Measurements from ENCODE around the gene ARHGAP36.

The ARHGAP36 gene, protein sequence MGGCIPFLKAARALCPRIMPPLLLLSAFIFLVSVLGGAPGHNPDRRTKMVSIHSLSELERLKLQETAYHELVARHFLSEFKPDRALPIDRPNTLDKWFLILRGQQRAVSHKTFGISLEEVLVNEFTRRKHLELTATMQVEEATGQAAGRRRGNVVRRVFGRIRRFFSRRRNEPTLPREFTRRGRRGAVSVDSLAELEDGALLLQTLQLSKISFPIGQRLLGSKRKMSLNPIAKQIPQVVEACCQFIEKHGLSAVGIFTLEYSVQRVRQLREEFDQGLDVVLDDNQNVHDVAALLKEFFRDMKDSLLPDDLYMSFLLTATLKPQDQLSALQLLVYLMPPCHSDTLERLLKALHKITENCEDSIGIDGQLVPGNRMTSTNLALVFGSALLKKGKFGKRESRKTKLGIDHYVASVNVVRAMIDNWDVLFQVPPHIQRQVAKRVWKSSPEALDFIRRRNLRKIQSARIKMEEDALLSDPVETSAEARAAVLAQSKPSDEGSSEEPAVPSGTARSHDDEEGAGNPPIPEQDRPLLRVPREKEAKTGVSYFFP

DNA sequence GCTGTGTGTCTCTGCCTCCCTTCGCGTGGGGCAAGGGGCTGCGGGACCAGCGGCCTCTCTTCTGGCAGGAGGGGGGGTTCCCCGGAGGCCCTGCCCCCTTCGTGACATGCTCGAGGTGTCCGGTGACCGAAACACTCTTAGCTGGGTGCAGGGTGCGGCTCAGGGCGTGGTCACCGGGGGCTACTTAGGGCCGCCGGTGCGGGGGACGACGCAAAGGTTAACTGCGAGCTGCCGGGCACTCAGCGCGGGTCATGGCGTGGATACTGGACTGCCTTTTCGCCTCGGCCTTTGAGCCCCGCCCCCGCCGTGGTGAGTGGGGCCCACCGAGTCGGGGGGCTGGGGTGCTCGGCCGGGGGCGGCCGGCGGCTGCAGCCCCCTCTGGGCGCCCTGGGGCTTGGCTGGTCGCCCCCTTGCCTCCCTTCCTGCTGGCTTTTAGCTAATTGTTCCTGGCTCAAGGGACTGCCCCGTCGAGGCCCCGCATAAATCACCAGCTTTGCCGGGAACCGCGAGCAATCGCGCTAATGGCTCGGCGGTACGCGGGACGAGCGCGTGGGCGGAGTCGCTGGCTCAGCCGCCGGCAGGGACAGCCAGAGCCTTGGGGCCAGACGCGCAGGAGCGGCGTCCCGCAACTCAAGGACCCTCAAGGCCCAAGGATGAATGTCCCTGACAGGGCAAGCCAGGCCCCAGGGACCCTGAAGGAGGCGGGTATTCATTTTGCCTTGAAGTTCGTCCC is at the start of gene ARHGAP36:
Gene ARHGAP36, plus strand, starts transcription at position 211 of the 733 bp plus-strand sequence. CDS start 23,320 bp downstream, outside the sequence.
- DNase-seq = no peak

DNA sequence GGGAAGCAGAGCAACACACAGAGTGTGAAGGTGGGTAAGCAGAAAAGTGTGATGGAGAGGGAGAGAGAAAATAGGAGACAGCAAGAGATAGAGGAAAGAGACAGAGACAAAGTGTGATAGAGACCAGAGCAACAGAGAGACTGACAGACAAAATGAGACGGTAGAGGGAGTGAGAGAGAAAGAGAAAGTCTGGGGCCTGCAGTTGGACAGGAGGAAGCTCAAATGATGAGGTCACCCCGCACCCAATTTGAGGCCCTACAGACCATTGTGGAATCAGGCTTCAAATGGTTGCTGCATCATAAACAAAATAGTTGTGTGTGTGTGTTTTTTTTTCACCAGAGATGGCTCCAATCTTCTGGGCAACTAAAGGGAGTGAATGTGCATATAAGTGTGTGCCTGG is 48.0 kb upstream of the ARHGAP36 start:
- no peak for DNase-seq

DNA sequence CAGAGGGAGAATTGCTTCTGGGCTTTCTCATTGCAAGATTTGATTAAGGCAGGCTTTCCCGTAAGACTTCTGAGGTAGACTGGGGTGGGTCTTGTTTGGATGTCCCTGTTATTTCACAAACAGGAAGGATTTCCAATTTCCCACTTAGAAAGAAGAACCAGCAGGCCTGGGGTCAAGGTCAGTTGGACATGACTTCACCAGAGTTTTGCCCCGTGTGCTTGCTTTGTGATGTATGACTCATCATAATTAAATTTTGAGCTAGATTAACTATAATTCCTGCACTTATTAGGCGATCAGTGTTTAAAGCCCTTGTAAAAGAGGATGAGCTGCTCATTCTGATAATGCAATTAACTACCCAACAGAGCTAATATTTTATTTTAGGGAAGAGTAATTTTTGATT is 32.8 kb upstream of the ARHGAP36 start:
- DNase-seq = no peak

DNA sequence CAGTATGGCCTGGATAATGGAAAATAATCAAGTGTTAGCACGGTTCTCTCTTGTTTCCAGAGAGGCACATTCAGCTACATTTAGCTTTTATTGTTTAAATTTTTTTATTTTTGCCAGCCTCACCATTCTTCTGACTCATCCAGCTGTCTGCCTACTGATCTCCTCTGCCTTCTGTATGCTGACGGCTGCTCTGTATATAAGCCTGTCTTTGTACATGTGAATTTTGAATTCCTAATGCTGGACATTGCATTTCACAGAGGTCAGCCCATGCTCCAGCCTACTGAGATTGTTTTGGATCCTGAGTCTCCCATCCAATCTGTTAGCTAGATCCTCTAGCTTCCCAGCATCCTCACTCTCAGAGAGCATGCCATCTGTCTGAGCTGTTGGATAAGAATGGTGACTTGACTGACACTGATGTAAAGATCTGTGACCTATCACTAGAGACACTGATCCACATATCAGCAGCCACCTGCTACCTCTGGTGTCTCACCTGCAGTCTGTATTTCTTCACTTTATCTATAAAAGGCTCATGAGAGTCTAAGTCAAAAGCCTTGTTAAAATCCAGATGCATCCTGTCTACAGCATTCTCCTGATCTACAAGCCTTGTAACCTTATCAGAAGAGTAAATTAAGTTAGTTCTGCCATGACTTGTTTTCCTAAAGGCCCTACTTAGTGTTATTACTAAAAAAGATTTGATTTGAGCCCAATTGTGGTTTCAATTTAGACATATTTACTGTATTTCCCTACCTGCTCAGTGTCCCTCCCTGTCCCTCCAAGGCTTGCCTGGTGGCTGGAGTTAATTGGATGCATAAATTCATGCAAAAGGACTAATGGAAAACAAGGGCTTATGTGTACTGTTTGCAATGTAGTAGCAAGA is 25.6 kb upstream of the ARHGAP36 start:
- no peak for DNase-seq

DNA sequence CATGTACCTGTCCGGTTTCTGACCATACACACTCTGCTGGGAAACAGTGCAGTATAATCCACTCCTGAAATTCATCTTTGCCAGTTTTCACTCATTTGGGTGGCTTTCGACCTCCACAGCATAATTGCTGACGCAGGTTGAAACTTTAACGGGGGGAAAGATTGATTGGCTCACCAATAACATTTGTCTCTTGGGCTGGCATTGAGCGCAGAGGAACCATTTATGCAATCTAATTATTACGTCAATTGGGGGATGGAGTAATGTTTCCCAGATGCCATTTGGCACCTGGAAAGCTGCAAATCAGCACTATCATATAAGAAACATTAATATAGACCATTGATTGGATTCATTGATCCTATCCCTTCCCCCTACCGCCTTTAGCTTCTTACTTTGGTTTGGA is 24.1 kb upstream of the ARHGAP36 start:
- DNase-seq = no peak

DNA sequence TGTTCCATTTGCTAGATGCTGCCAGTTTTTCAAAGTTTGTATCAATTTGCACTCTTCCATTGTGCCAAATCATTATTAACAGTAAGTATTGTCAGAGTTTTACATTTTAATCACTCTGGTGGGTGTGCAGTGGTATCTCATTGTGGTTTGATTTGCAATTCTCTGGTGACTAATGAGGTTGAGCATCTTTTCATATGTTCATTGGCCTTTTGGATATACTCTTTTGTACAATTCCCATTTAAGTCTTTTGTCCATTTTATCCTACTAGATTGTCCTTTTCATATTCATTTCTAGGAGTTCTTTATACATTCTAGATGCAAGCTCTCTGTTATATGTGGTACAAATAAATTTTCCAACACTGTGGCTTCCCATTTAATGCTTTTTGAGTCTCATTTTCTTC is 17.4 kb upstream of the ARHGAP36 start:
- no peak for DNase-seq

DNA sequence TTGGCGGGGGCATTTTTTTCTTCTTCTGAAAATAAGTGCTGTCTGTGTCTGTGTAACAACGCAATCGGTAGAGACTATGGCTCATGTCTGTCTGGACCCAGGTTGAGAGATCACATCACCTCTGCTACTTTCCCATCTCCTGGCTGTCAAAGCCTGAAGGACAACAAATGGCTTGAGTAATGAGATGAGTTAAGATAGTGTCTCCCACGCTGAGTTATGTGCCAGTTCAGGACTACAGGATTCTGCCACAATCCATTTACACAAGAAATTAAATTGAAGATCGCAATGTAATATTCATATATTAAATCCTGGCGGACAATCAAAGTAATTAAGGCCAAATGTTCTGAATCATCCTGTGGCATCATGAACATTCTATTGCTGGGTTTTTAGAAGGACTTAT is 16.5 kb upstream of the ARHGAP36 start:
- DNase-seq = no peak

DNA sequence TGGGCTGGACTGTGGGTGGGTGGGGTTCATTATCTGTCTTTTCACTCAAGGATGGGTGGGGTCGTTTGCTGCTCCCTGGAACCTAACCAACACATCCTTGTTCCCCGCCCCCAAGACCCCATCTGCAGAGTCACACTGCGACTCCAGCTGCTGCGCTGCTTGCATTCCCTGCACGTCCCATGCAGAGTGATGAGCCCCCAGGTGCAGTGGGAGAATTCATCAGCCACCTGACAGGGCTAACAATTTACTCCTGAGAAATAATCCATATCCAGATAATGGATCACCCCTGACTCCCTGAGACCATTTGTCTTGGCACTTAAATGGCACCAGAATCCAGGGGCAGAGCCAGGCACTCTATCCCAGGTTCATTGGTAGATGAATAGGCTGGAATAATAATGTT is 12.4 kb upstream of the ARHGAP36 start:
- DNase-seq = no peak

DNA sequence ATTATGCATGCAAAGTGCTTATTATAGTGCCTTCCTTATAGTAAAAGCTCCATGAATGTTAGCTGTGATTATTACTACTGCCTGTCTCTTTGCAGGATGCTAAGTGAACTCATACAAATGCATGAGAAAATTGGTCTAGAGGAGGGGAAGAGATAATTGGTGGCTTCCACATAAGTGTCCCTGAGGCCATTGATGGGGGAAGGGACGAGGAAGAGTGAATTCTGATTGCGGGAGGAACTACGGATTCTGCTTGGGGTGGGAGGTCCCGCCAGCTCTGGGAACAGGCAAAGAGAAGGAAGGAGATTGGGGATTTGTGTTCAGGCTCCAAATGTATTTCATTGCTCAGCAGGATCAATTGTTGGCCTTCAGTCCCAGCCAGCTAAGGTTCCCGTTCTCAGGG is 11.6 kb upstream of the ARHGAP36 start:
- no peak for DNase-seq

DNA sequence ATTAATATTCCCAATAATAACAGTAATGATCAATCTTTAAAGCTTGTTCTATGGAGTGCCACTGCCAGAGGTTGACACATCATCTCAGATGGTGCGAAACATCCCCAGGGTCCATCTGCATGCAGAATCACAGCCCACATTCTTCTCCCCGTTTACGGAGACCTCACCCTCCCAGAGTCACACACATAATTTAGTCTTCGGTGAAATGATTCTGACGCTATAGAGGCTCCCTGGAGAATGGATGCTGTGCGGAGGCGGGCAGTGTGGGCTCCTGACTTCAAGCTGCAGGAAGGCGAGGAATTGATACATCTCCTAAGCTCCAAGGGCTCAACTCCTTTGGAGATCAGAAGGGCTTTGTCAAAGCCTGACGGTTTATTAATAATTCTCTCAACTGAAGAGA is 11.0 kb upstream of the ARHGAP36 start:
- DNase-seq = no peak

DNA sequence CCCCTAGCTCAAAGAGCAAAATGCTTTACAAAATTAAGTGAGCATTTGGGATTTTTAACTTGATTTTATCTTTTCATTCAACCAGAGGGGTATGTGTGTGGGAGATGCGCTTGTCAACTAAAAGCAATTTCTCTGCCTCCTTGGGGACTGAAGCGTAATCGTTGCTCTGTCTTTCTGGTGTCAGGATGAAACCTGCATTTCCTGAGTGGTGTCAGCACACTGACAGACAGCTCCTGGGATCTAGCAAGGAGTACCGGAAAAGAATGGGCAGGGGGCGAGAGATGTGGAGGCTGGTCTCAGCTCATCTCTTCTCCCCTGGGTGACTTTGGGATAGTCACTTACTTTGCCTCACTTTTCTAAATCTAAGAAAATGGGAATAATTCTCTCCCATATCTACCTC is 5.1 kb upstream of the ARHGAP36 start:
- no peak for DNase-seq

DNA sequence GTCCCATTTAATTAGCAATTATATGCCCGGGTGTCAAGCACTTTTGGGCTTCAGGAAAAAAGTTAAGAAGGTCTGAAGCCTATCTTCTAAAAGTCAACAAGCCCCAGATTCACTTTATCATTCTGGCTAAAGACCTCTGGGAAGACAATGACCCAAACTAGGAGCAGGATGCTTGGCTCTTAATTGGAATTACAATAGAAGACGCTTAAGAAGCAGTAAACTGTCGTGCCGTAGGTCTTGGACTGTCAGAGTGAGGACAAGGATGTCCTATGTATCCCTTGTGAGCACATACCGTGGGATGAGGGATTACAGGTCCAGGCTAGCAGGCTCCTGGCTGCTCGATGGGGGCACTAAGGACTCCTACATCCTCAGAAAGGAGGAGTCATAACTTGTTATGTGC is 3.2 kb upstream of the ARHGAP36 start:
- no peak for DNase-seq

DNA sequence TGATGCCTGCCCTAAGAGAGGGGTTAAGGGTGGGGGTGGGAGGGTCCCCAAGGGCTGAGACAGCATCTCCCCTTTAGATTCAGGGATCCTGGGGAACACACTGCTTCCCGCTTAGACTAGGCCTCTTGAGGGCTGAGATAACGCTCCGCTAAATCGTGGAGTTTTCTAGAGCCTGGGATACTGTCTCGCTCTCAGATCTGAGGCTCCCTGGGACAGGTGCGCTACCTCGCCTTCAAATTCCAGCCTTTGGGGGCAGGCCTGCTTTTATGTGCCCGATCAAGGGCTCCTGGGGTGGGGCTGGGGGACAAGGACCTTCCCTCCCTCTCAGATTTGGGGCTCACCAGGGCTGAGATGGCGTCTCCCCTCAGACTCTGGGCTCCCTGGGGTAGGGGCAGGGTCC is 440 bp upstream of the ARHGAP36 start:
- DNase-seq = no peak

DNA sequence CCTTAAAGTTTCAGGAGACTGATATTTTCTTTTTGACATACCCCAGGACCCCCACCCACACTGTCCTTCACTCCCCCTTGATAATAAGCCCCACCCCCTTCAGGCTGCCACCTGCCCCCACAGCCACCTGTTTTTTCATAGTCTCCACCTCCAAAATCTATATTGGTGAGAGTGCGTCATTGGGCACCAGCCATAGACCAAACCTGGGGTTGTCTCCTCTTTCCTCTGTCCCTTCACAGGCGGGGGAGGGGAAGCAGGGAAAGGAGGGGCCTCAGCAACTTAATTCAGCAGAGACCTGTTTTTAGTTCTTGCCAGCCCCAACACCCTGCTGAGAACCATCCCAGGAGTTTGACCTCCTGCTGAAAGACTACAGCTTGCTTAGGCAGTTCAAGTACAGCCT is 1.1 kb downstream of the ARHGAP36 start:
- DNase-seq = no peak

DNA sequence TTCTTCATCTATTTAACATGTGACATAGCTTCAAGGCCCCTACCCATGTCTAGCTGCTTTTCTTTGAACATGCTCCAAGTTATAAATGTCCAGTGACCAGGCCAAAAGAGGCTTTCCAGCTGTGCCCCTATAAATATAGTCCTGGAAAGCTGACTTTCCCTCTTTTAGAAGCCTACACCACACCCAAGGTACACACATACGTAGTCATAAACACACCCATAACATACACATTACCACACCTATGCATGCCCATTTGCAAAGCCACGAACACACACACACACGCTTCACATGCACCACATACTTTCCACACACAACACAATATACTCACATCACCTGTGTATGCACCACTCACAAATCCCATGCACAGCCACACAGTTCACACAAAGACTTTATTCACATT is 2.0 kb downstream of the ARHGAP36 start:
- DNase-seq = no peak

DNA sequence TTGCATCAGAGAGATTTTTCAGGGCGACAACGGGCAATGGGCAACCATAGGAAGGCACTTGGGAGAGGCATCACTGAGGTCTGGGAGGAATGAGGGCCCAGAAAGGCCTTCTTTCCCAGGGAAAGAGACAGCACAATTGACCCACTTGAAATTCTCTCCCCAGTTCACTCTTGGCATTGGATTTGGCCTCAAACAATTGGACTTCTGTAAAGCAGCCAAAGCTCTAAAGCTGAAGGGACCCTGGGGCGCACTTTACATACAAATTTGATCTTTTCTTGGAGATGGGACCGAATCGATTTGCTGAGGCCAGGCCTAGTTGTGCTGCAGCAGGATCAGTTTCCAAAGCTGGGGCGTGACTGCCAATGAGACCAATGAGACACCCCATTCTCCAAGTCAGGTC is 3.2 kb downstream of the ARHGAP36 start:
- DNase-seq = no peak

DNA sequence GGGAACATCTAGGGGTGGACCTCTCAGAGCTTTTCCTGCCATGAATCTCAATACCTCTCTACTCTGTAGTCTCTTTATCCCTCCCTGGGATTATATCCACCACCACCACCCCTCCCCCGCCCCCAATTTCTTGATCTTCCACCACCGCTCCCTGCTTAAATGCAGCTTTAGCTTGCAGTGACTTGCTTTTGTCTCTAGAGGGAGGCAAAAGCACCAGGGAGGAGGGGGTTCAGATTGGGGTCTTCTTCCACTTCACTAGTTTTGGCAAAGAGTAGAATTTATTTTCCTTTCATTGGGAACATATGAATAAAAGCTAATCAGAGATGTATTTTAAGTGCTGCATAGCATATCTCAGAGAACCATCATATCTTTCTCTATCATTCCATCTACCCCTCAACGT is 5.5 kb downstream of the ARHGAP36 start:
- DNase-seq = no peak

DNA sequence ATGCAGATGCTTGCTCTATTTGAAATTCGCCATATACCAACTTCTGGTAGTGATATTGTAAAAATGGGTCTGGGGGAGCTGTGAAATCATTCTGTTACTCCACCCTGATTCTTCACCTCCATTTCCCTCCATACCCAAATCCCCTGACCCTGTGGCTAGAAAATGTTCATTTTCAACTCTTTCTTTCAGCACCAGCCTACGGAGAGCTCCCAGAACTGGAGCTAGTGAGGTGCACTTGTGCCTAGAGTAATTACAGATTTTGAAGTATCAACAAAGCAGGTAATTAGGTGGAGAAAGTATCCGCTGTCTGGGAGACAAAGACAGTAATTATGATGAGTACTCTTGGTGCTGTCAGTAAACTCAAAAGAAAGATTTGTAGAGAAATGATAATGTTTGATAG is 8.1 kb downstream of the ARHGAP36 start:
- DNase-seq = no peak

DNA sequence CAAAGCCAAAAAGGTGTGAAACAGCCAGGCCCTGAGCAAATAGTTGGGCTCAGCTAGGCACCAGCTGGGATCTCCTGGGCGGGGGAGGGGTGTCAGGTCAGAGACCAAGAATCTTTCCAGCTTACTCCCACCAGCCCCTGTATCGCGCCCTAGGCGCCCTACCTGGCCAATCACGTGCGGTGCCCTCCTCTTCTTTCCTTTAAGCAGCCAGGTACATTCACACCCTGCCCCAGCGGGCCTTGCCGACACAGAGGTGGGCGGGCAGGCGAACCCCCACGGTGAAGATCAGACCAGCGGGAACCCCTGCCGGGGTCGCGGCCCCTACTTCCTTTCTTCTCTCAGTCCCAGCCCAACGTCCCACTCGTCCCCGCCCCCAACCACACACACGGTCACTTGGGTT is 9.1 kb downstream of the ARHGAP36 start:
- DNase-seq = no peak

DNA sequence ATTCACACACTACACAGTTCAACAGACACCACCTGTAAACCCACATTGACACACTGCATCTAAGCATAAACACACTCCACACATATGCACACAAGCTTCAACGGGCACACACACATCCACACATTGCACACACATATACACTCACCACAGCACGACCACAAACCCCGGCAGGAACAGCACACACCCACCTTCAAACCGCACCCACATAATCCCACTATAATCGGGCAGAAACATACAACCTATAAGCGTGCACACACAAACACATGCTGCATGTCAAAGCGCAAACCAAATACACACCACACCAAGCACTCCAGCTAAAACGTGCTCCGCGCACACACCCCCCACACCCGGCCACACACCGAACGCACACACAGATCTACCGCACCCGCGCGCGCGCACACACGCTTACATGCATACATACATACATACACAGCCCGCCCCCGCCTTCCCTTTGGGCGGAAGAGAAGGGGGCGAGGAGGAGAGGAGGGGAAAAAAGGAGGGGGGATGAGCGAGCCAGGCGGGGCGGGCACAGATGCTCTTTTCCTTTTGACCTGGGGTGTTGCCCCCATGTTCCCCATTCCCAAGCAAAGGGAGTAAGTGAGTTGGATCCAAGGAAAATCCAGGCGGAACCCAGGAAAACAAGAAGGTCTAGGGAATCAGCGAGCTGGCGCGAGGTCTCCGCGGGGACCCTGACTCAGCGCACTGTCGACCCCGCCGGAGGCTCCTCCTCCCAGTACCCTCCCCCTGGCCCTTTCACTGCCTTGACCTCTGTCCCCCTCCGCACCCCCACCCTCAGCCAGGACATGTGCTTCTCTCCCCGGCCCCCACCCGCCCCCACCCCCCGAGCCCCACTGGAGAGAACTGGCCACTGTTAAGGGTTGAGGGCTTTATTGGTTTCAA is 9.9 kb downstream of the ARHGAP36 start:
- no peak for DNase-seq

DNA sequence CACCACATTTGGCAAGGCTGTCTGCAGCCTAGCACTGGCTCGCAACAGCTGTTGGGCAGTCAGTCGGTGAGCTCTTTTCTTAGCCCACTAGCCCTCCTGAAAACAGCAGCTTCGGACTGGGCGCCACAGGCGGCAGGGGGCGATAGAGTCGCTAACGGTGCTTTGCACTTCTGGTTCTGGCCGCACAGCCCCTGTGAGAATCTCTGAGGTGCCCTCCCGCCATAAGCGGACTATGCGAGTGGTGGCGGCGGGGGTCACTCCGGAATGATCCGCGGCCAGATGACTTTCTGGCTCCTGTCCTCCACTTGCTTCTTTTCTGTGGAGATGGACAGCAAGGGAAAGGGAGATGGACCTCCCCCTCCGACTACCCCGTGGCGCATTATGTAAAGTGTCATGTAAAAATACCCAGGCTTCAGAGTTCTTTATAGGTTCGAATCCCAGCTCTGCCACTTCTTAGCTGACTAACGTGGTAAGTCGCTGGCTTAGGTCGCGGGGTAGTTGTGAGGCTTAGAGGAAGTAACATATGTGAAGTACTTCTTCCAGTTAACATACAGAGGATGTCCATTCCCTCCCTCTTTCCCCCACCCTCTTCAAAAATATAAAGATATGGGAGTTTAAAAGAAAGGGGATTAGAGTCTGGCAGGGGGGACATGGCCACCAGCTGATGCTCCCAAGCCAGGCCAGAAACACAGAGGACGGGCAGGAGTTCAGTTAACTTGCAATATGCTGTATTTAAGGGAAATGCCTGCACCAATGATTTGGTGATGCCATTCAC is 11.0 kb downstream of the ARHGAP36 start:
- no peak for DNase-seq

Data from DMS153 (cell line).